NCI-H1436 (cell line): ENCODE measurements around the gene PRUNE1.
A peak's percentile ranks its signal among the peaks of the same experiment; 100 is the strongest.

Experiments used
- DNase-seq: peaks from one replicate; lab custom pipeline; 2025; lab: John Stamatoyannopoulos, UW

The PRUNE1 gene, protein sequence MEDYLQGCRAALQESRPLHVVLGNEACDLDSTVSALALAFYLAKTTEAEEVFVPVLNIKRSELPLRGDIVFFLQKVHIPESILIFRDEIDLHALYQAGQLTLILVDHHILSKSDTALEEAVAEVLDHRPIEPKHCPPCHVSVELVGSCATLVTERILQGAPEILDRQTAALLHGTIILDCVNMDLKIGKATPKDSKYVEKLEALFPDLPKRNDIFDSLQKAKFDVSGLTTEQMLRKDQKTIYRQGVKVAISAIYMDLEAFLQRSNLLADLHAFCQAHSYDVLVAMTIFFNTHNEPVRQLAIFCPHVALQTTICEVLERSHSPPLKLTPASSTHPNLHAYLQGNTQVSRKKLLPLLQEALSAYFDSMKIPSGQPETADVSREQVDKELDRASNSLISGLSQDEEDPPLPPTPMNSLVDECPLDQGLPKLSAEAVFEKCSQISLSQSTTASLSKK

DNA sequence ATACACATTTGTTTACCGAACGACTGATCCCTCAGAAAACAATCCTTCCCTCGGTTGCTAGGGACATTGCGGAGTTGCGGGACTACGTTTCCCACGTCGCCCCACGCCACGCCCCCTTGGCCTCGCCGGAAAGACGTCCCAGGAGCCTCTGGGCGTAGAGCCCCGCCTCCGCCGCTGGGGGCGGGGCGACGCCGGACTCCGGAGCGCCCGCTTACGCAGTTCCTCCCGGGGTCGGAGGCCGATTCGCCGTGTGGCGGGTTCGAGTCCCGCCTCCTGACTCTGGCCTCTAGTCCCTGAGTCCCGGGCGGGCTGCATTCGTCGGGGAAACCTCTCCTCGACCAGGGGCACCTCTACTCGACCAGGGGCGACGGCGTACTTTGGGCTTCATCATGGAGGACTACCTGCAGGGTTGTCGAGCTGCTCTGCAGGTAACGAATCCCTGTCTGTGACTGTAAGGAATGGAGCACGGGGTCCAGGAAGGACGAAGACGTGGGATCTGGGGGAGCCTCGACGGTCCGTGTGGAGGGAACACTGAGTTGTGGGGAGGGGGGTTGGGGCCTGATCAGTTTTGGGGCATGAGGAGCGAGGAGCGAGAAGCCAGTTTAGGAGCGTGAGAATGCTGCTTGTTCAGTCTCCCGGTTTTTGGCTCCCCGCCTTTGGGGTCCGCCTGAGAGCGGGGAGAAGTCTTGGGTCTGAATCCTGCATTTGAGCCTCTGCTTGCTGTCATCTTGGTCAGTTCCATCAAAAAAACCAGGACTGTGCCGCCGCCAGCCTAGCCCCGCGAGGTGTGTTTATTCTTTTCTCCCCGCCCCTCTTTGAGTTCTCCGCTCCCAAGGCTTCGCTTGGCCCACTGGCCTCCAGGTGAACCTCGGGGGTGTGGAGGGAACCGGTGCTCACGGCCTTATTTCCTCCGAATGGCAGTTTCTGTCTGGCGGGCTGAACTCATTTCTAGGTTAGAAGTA, at the start of gene PRUNE1:
PRUNE1 (plus strand) TSS at position 206 of the 962 bp plus-strand sequence; CDS start at position 390, 184 bp downstream.
- peak; percentile 97 for DNase-seq

DNA sequence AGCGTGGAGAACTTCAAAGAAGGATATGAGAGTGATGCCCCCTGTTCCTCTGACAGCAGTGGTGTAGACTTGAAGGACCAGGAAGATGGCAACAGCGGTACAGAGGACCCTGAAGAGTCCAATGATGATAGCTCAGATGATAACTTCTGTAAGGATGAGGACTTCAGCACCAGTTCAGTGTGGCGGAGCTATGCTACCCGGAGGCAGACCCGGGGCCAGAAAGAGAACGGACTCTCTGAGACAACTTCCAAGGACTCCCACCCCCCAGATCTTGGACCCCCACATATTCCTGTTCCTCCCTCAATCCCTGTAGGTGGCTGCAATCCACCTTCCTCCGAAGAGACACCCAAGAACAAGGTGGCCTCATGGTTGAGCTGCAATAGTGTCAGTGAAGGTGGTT, 47.6 kb upstream of the PRUNE1 start:
- DNase-seq, result no peak

DNA sequence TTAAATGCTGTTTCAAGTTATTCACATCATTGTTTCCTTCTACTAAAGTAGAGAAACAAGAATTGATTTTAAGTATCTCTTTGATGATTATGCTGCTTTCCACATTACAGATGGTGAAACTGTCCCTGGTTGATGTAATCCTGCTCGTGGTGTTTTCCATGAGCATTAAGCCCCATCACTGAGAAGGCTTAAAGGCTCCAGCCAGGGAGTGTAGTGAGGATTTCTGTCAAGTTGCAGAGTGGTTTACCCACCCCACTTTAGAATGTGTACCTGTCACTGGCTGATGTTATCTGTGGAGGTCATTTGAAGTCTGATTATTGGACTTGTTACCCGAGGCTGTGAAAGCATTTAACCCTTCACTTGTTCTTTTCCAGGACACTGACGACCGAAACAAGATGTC, 46.5 kb upstream of the PRUNE1 start:
- no peak for DNase-seq

DNA sequence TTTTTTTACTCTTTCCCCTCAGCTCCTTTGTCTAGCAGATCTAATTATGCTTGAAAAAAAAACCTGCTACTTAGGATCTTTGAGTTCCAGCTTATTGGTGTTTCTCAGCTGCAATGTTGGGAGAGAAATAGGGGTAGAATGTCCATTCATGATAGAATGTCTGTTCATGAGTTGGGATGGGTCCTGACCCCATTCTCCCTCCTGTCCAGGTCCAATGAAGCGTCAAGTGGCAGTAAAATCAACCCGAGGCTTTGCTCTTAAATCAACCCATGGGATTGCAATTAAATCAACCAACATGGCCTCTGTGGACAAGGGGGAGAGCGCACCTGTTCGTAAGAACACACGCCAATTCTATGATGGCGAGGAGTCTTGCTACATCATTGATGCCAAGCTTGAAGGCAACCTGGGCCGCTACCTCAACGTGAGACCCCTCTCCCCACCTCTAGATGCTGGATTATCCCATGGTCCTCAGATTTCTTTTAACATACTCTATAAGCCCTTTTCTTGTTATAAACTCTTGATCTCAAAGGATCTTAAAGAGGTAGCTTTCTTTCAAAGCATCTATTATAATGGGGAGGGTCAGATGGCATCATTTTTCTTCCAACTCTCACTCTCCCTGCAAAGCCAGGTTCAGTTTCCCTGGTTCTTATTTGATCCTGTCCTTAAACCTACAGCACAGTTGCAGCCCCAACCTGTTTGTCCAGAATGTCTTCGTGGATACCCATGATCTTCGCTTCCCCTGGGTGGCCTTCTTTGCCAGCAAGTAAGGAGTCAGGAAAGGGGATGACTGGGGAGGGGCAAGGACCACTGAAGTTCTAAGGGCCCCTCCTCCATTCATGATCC, 44.7 kb upstream of the PRUNE1 start:
- DNase-seq, result no peak

DNA sequence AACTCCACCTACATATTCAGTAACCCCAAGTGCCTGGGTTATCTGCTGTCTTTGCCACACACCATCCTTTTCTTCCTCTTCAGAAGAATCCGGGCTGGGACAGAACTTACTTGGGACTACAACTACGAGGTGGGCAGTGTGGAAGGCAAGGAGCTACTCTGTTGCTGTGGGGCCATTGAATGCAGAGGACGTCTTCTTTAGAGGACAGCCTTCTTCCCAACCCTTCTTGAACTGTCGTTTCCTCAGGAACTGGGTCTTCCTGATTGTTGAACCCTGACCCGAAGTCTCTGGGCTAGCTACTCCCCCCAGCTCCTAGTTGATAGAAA, 44.1 kb upstream of the PRUNE1 start:
- DNase-seq, result no peak

DNA sequence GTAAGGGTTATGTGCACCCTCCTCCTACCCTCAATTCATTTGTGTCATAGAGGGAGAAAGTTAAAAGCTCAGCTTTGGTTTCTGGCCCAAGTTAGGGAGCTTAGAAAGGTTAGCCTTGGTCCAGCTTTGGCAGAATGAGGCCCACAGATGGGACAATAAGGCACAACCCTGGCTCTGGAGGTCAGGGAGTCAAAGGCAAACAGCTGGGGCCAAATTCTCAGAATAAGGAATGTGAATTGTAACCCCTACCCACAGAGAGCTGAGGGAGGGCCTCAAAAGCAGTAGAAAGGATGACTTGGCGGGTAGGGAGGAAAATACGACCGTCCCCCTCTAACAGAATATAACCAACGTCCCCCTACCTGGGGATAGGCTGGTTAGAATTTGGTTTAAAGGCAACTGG, 42.6 kb upstream of the PRUNE1 start:
- DNase-seq, result no peak

DNA sequence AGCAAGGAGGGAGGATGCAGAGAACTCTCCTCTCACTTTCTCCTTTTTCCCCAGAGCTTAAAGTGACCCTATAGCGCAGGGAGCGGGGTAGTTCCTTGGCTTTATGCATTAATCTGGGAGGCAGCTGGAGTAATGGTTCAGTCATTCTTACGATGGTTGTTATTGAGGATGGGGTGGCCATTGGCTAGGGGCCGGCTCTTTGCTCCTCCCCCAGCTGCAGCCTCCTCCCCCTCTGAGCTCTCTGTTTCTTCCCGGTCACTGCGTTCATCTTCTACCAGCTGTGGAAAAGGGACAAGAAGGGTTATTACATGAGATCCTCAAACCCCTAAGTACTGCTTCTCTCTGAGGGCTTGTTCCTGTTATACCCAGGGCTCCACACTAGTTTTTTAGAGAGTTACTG, 42.2 kb upstream of the PRUNE1 start:
- DNase-seq, result no peak

DNA sequence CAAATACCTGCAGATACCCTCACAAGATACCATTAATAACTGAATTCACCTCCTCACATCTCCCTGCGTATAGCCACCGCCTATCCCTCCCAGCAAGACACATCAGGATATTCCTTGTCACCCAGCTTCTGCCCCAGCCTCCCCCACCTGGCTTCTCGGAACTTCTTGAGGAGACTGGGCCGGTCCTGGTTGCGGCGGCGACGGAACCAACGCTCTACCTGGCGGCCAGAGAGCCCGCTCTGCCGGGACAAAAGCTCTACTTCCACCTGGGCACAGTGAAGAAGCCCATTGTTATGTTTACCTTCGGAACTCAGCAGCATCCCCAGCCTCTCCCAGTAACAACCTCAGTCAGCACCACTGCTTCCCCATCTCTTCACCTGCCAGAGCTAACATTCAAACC, 40.3 kb upstream of the PRUNE1 start:
- no peak for DNase-seq

DNA sequence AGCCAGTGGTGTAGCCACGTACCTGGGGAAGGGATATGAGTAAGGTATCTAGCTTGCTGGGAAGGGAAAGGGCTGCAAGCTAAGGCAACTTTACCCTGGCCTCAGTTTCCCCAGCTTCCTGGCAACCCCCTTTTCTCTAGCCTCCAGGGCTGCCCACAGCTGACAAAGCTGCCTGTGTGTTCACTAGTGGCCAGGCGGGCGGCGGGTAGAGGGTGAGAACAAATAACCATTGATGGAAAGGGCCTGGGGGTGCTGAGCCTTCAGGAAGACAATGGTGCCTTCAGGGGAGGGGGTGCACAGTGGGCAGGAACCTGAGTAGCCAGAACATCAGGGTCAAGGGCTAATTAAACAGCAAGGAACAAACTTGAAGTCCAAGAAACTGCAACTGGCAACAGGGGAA, 39.8 kb upstream of the PRUNE1 start:
- DNase-seq, result no peak

DNA sequence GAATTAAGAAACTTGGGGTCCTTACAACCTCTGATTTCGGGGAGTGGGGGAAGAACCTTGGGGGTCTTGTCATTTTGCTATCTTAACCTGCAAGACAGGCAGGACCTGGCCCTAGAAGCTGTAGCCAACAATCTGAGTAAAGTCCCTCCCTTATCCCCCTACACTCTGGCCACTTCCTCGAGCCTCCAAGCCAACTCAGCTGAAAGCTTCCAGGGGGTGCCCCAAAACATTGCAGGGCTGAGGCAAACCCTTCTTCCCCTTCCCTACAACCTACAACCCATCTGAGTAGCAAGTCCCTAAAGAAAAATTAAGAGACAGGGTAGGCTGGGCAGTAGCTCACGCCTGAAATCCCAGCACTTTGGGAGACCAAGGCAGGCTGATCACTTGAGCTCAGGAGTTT, 38.6 kb upstream of the PRUNE1 start:
- no peak for DNase-seq

DNA sequence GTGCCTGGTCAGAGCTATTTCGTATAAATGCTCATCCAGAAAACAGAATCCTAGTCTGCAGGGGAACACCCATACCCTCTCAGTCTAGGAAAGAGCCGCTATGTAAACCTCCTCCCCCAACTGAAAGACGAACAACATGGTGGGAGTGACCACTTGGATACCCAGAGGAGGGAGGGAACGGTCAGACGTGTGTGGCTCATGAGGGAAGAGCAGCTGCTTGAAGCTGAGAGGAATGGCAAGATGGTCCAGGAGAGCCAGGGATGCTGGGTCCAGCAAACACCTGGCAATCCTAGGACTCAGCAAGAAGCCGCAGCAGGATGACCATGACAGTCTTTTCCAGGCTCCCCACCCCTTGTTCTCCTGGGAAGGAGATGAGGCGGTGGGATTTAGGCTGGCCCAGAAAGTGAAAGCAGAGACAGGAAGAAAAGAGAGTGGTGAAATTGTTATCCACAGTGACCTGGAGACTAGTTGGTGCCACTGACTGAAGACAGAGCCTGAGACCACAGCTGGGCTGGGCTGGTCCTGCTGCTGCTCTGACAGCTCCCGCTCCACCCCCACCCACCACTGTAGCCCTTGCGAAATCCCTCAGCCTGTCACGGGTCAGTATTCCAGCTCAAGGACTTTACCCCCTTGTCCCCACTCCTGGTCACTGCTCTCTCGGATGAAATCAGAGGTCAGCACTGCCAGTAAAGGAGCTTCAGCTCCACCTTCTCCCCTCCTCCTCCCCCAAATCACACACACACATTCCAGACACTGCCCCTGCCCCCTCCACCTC, 37.3 kb upstream of the PRUNE1 start:
- DNase-seq, result no peak

DNA sequence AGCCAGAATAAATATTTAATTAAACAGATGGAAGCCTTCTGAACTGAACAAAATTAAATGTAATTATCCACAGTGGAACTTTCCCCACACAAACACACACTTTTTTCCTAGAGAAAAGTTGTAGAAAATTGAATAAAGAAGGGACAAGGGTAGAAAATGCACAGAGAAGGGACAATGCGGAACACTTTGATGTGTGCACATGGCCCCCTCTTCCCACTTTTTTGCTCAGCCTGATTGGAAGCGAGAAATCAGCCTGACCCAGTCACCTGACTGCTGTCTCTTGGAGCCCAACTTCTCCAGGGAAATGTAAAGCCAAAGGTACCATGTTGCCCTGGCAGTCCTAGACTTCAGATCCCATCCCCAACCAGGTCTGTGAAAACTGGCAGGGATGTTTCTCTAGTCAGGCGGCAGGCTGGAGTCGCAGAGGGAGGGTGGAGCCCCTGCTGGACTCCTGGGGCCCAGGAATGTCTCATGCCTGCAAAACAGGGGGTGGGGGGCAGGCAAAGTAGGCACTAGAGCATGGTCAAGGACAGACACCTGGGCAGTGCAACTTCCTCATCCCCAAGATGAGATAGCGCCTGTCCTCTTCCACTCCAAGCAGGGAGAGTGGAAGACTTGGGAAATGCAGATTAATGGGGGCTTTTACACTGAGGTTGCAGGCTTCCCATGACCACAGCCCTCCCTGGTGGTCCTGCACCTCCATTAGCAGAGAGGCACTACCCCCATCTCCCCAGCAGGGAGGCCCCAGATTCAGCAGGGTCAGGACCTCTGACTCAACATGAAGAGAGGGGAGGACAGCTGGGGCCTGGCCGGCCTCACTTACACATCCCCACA, 36.4 kb upstream of the PRUNE1 start:
- no peak for DNase-seq

DNA sequence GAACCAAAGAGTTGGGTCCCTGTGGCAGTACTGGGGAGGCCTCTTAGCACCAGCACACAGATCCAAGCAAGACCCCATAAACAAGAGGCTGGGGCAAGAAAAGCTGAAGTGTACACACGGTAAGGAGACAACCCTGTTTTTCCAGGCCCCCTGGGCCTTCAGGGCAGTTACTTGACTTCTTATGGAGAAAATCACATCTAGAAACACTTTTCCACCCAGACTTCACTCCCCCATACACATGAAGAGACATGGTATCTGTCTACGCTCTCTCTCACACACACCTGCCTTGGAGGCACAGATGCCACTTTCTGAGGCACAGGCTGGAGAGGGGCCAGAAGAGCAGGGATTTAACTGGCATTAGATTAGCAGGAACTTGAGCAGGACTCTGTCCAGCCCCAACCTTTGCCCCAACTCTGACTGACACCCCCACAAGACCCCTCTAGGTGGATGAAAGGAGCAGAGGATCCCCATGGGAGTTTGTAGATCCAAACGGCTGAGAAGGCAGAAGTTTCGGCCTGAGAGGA, 35.8 kb upstream of the PRUNE1 start:
- no peak for DNase-seq

DNA sequence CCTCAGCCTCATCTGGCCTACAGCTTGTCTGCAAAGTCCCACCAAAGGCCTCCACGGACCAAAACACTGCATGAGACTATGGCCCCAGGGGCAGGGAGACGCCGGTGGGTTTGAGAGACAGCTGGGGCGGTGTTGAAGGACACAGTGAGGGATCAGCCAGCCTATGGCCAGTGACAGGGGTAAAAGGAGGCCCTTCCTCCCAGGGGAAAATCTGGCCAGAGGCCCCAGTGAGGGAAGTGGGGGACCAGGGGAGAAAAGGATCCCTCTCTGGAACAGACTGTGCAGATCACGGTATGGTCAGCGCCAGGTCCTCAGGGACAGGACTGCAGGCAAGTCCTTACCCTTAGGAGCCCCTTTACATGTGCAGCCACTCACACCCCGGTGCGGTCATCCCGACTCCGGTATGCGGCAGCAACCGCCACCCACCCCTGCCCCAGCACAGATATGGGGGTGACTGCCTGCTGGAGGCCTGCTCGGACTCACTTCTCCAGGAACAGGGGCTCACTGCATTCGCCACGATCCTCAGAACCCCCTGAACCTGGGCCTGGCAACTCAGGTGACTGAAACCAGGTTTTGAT, 34.9 kb upstream of the PRUNE1 start:
- no peak for DNase-seq

DNA sequence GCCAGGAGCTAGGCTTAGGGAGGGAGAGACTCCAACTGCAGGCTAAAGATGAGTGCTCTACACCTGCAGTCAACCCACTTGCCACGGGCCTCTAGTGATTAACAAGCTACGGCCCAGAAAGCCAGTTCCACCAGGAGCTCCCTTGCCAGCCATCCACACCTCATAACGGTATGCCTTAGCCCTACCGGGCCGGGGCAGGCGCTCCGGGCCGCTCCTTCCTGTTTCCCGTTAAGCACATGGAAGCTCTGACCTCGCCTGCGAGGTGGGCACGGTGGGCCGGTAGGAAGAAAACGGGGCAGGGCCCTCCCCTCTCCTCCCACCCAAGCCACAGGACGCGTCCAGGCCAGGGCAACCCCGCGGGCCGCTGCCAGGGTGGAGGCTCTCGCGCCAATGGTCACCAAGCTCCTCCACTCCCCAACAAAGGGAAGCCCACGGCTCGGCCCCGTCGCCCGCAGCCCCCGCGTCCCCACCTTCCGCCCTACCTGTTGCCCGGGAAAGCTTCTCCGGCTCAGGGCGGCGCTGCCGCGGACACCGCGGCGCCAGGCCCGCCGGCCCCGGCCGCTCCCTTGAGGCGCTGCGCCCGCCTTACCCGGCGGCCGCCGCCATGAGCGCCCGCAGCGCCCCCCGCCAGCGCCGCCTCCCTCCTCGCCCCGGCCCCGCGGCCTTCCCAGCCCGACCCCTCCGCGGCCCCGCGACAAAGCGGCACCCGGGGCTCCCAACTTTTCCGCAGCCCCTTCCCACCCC, 34.2 kb upstream of the PRUNE1 start:
- no peak for DNase-seq

DNA sequence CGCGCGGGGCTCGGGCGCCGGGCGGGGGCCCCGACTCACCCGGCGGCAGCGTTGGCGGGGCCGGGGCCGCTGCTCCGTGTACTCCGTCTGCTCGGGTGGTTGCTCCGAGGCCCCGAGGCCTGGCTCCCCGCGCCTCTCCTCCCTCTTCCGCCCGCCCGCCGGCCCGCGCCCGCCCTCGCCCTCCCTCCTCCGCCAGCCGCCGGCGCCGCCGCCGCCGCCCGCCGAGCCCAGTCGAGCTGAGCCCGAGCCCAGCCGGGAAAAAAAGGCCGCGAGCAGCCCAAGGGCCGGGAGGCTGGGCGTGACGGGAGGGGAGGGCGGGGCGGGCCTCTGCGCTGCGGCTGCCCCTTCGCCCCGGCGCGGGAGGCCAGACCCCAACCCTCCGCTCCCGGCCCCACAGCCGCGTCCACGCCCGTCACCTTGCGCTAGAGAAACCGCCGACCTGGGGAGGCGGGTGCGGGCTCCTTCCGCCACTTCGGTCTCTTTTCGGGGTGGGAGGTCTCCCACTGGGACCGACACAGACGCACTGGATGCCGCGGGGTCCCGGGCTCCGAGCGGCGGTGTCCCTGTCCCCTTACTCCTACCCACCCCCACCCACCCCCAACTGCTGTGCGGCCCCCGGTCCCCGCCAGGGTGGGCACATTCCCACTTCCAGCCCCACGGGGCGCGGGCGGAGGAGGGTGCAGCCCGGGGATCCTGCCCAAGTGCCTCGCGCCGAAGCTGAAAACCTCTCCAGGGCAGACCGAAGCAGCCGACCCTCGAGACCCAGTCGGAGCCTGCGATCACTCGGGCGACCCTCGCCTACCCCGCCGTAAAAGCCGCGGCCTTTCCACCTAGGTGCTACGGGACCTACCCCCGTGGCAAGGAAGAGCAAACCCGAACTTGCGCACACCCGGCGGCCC, 33.4 kb upstream of the PRUNE1 start, which contains the start of gene CERS2:
CERS2 (minus strand) TSS at position 256 of the 899 bp plus-strand sequence. CDS start 5,745 bp downstream, outside the sequence.
- peak; percentile 67 for DNase-seq

DNA sequence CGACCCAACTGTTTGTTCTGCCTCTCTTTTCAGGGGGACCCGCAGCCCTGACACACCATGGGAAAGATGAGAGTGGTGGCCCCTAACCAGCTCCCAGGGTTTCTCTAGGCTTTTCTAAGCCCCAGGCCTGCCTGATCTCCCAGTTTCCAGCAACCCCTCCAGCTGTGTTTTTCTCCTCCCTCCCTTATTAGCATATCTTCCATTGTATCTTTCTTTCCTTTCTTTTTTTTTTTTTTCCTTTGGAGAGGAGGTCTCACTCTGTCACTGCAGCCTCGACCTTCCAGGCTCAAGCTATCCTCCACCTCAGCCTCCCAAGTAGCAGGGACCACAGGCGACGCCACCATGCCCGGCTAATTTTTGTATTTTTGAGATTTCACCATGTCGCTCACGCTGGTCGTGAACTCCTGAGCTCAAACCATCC, 31.8 kb upstream of the PRUNE1 start:
- no peak for DNase-seq
